Measurements from ENCODE around the gene PPFIBP1.
A peak's percentile ranks its signal among the peaks of the same experiment; 100 is the strongest.
"Not testable (repeated sequence)": the region's sequence is repeated elsewhere in the genome, so short reads cannot be mapped to it uniquely, and the experiment has no call there.

PPFIBP1 gene

GRCh38 chr12:27591698-27592097, 67.7 kb downstream of the PPFIBP1 start:
- DNase-seq (ENCODE audit: low spot score); FAIRE-seq: not testable (repeated sequence)

GRCh38 chr12:27592548-27592947, 68.5 kb downstream of the PPFIBP1 start:
- DNase-seq (ENCODE audit: low spot score), result peak; percentile 63
- FAIRE-seq, result no peak

GRCh38 chr12:27593266-27593665, 69.3 kb downstream of the PPFIBP1 start:
- DNase-seq (ENCODE audit: low spot score), result no peak

GRCh38 chr12:27595231-27595642, 71.2 kb downstream of the PPFIBP1 start:
- DNase-seq (ENCODE audit: low spot score), result no peak
- FAIRE-seq, result no peak

More at GRCh38 chr12:27593266-27593665, 69.3 kb downstream of the PPFIBP1 start:
- no peak for FAIRE-seq

- not testable (repeated sequence) for FAIRE-seq; DNase-seq (ENCODE audit: low spot score)
Measured at GRCh38 chr12:27598866-27599265, 74.9 kb downstream of the PPFIBP1 start.

- DNase-seq (ENCODE audit: low spot score); FAIRE-seq: not testable (repeated sequence)
Measured at GRCh38 chr12:27601056-27601828, 77.2 kb downstream of the PPFIBP1 start.

GRCh38 chr12:27602516-27602915, 78.5 kb downstream of the PPFIBP1 start:
- FAIRE-seq (no peak), DNase-seq (ENCODE audit: low spot score) (no peak)

GRCh38 chr12:27604431-27604830, 80.4 kb downstream of the PPFIBP1 start:
- FAIRE-seq (no peak), DNase-seq (ENCODE audit: low spot score) (no peak)

GRCh38 chr12:27606986-27607385, 83.0 kb downstream of the PPFIBP1 start:
- no peak for FAIRE-seq

GRCh38 chr12:27607591-27607990, 83.6 kb downstream of the PPFIBP1 start:
- no peak for FAIRE-seq
- DNase-seq (ENCODE audit: low spot score), result no peak

More at GRCh38 chr12:27606986-27607385, 83.0 kb downstream of the PPFIBP1 start:
- DNase-seq (ENCODE audit: low spot score), result no peak

GRCh38 chr12:27608890-27609289, 84.9 kb downstream of the PPFIBP1 start:
- FAIRE-seq, result no peak
- DNase-seq (ENCODE audit: low spot score), result no peak

- FAIRE-seq (no peak), DNase-seq (ENCODE audit: low spot score) (no peak)
Measured at GRCh38 chr12:27610374-27610773, 86.4 kb downstream of the PPFIBP1 start.

GRCh38 chr12:27614386-27614785, 90.4 kb downstream of the PPFIBP1 start:
- DNase-seq (ENCODE audit: low spot score), result no peak
- no peak for FAIRE-seq

GRCh38 chr12:27614866-27615265, 90.9 kb downstream of the PPFIBP1 start:
- DNase-seq (ENCODE audit: low spot score) (no peak), FAIRE-seq (no peak)

- FAIRE-seq, result no peak
- DNase-seq (ENCODE audit: low spot score), result peak; percentile 22
Measured at GRCh38 chr12:27615331-27615891, 91.4 kb downstream of the PPFIBP1 start.

GRCh38 chr12:27616356-27617142, 92.5 kb downstream of the PPFIBP1 start:
- DNase-seq (ENCODE audit: low spot score) (no peak), FAIRE-seq (no peak)

- DNase-seq (ENCODE audit: low spot score), result no peak
- FAIRE-seq, result no peak
Measured at GRCh38 chr12:27618836-27619235, 94.8 kb downstream of the PPFIBP1 start.

- FAIRE-seq (peak; percentile 95), DNase-seq (ENCODE audit: low spot score) (peak; percentile 79)
Measured at GRCh38 chr12:27619308-27619707, 95.3 kb downstream of the PPFIBP1 start.

- FAIRE-seq (no peak), DNase-seq (ENCODE audit: low spot score) (no peak)
Measured at GRCh38 chr12:27620121-27620520, 96.1 kb downstream of the PPFIBP1 start.

GRCh38 chr12:27622436-27623195, 98.6 kb downstream of the PPFIBP1 start:
- FAIRE-seq (no peak), DNase-seq (ENCODE audit: low spot score) (no peak)

GRCh38 chr12:27623645-27624044, 99.6 kb downstream of the PPFIBP1 start:
- no peak for FAIRE-seq

More at GRCh38 chr12:27623645-27624044, 99.6 kb downstream of the PPFIBP1 start:
- DNase-seq (ENCODE audit: low spot score), result no peak

All from RCC 7860 (cell line).